GM12878 (cell line): ENCODE measurements around the gene FLT1. TPM values are rescaled to one million over a fixed set of nuclear protein-coding genes. Genes with fewer than 3 reads are reported as not detected.

Experiments used
- ATAC-seq: fragments of 200-7000 bp; cut with Tn5 transposase; 3 replicates; pipeline ENCODE4 v1.9.1; 2020; ENCODE audit warnings: mild to moderate bottlenecking, moderate library complexity
- BruUV-seq: library from RNA; stranded (reverse); fragments of 400-500 nt; replicated peaks from 2 replicates; lab custom pipeline; 2021; lab: Mats Ljungman, UMichigan
- CTCF ChIA-PET: fragments of 300-600 bp; sonication (Branson Sonifier 250); formaldehyde crosslinking; extraction: SDS; loops from one replicate; lab custom pipeline; 2021; ENCODE audit warnings: inconsistent platforms; lab: Yijun Ruan, JAX
- POLR2A ChIA-PET: fragments of 350-600 bp; formaldehyde crosslinking; extraction: SDS; loops from one replicate; lab custom pipeline; 2021; ENCODE audit warnings: inconsistent platforms; lab: Charles Lee
- RAD21 ChIA-PET: fragments of 300-600 bp; sonication (Branson Sonifier 250); formaldehyde crosslinking; loops from one replicate; lab custom pipeline; 2023; ENCODE audit warnings: antibody characterized with exemption; ENCODE audit not compliant: unreplicated experiment; lab: Charles Lee
- SMC1A ChIA-PET: fragments of 300-600 bp; sonication (Branson Sonifier 250); formaldehyde crosslinking; loops from one replicate; lab custom pipeline; 2023; ENCODE audit not compliant: unreplicated experiment, uncharacterized antibody; lab: Charles Lee
- DNase-seq: peaks from one replicate; pipeline ENCODE4 v3.0.0-alpha.2; 2011; ENCODE audit warnings: low read depth, low spot score
- FAIRE-seq: peaks from 3 replicates; lab custom pipeline; 2011; peaks lifted over from hg19 to GRCh38; lab: Jason Lieb, UNC
- H2AFZ ChIP-seq: 2 replicates; pipeline ENCODE4 v1.6.0; 2011; ENCODE audit warnings: low read depth, low read length, control low read depth; ENCODE audit not compliant: control insufficient read depth
- H3K27ac ChIP-seq: 2 replicates; pipeline ENCODE4 v1.5.1; 2011; ENCODE audit warnings: control low read depth; ENCODE audit not compliant: control insufficient read depth, insufficient read depth
- H3K27me3 ChIP-seq, 2 experiments: replicated peaks in 1 of 2; 2 replicates each; pipeline versions ENCODE4 v1.6.0 to v1.6.1; 2011; ENCODE audit warnings: low read length in 1 of 2; ENCODE audit not compliant: control insufficient read depth in 2 of 2, insufficient read depth in 2 of 2
- H3K36me3 ChIP-seq, 2 experiments: 2 replicates each; pipeline ENCODE4 v1.5.1; 2011; ENCODE audit warnings: low read length in 1 of 2; ENCODE audit not compliant: control insufficient read depth in 2 of 2, insufficient read depth in 2 of 2
- H3K4me1 ChIP-seq: 2 replicates; pipeline ENCODE4 v1.6.1; 2011; ENCODE audit warnings: mild to moderate bottlenecking, low read length, moderate library complexity, mixed read lengths; ENCODE audit not compliant: control insufficient read depth, insufficient read depth
- H3K4me2 ChIP-seq: 2 replicates; pipeline ENCODE4 v1.6.0; 2011; ENCODE audit warnings: control low read depth; ENCODE audit not compliant: control insufficient read depth, insufficient read depth
- H3K4me3 ChIP-seq: fragments of 200-600 bp; sonication (generic); 2 replicates; pipeline ENCODE4 v1.5.1; 2016
- H3K79me2 ChIP-seq: 2 replicates; pipeline ENCODE4 v1.6.0; 2011; ENCODE audit warnings: low read length; ENCODE audit not compliant: control insufficient read depth, insufficient read depth
- H3K9ac ChIP-seq: 2 replicates; pipeline ENCODE4 v1.8.0; 2011; ENCODE audit warnings: low read length, control low read depth, mixed read lengths; ENCODE audit not compliant: control insufficient read depth, insufficient read depth
- H3K9me3 ChIP-seq: replicated peaks from 3 replicates; pipeline ENCODE4 v1.5.1; 2011; ENCODE audit warnings: mild to moderate bottlenecking, low read length; ENCODE audit not compliant: control insufficient read depth, insufficient read depth
- H4K20me1 ChIP-seq: 2 replicates; pipeline ENCODE4 v1.6.0; 2011; ENCODE audit not compliant: control insufficient read depth, insufficient read depth
- BACH1 ChIP-seq: fragments of 450-650 bp; IDR thresholded peaks from 2 replicates; pipeline ENCODE4 v1.6.1; 2017; ENCODE audit warnings: mild to moderate bottlenecking, borderline replicate concordance
- DPF2 ChIP-seq: fragments of 450-650 bp; IDR thresholded peaks from 2 replicates; pipeline ENCODE4 v1.6.1; 2017; ENCODE audit warnings: mild to moderate bottlenecking
- IKZF2 ChIP-seq, 2 experiments: fragments of 450-650 bp; IDR thresholded peaks; 2 replicates each; pipeline ENCODE4 v1.6.1; 2017; ENCODE audit warnings: mild to moderate bottlenecking in 2 of 2, moderate library complexity in 2 of 2
- MEF2A ChIP-seq: IDR thresholded peaks from 2 replicates; pipeline ENCODE4 v1.6.1; 2011; ENCODE audit warnings: low read depth, mild to moderate bottlenecking, low read length, moderate library complexity; ENCODE audit not compliant: insufficient read depth
- SMAD1 ChIP-seq: fragments of 450-650 bp; IDR thresholded peaks from 2 replicates; pipeline ENCODE4 v1.6.1; 2018; ENCODE audit warnings: mild to moderate bottlenecking, low read depth; ENCODE audit not compliant: partially characterized antibody
- ZBTB33 ChIP-seq: fragments of 450-650 bp; IDR thresholded peaks from 2 replicates; pipeline ENCODE4 v1.6.1; 2017; ENCODE audit warnings: mild to moderate bottlenecking
- WGBS: methylation state at CpG from one replicate; pipeline ENCODE4 v1.1.6; 2016; ENCODE audit warnings: low lambda C conversion rate; ENCODE audit not compliant: insufficient replicate concordance, insufficient coverage; ENCODE audit errors: missing lambda C conversion rate; 5-methylcytosine and 5-hydroxymethylcytosine counted together
- in situ Hi-C: fragments of 300-500 bp; cut with MboI; formaldehyde crosslinking; loops from 9 replicates; pipeline ENCODE4 v1.14.3; 2018; ENCODE audit warnings: mixed read lengths
- intact Hi-C: fragments of 100-400 bp; cut with micrococcal nuclease; formaldehyde crosslinking; loops from one replicate; pipeline ENCODE4 v1.14.2; 2022; ENCODE audit not compliant: unreplicated experiment
- polyA plus RNA-seq, 11 experiments: library from polyadenylated mRNA; depleted of rRNA in 4 of 11; unstranded in 6 of 11; stranded (reverse) in 5 of 11; fragments of >200 nt; fragmentation: Nextera tagmentation in 4 of 11; fragmentation: Illumina TruSeq in 1 of 11; extraction: Ambion mirVana in 4 of 11; extraction: Trizol in 1 of 11; gene quantifications; 1 replicate in 1 of 11; 2 replicates in 10 of 11; pipeline versions ENCODE4 v1.2.1 to v1.2.3, GENCODE V29; 2011 to 2016; ENCODE audit warnings: inconsistent platforms in 2 of 11, missing spikeins in 2 of 11, low read depth in 1 of 11
- total RNA-seq, 4 experiments: library from RNA; depleted of rRNA in 3 of 4; stranded (reverse); fragments of >200 nt in 3 of 4; fragmentation: Illumina TruSeq in 1 of 4; extraction: Trizol in 1 of 4; gene quantifications; 2 replicates each; pipeline versions ENCODE4 v1.2.1 to v1.2.3, GENCODE V29; 2013 to 2021

FLT1 gene
- total and polyA plus RNA-seq, 10 of the 15 experiments (the other 5 are each of a cell fraction or from before 2014, with no cell fraction given) = 0.55 to 5.6 (median 0.84) TPM

GRCh38 chr13:28283600-28283999, 211.3 kb downstream of the FLT1 start:
- in situ Hi-C loops (no loop called here), intact Hi-C loops (no loop called here)
- 97% methylated on average over 3 of the region's 3 CpGs for WGBS
- RAD21 ChIA-PET = interaction anchor here (1.1 kb wide), 1 partner anchor 354 kb away, joined by 5 read pairs; no protein-coding TSS in a partner anchor
- FAIRE-seq = no peak
- peaks cover 16% of the 10 kb centered on the region for H3K4me1 ChIP-seq
- no peak overlapping the region for H3K4me3 ChIP-seq
- H3K27ac ChIP-seq = no peak overlapping the region
- ATAC-seq = no peak
- H3K9ac ChIP-seq = no peak overlapping the region
- SMC1A ChIA-PET = interaction anchor here (0.6 kb wide), 1 partner anchor 197 kb away, joined by 3 read pairs; no protein-coding TSS in a partner anchor
- no peaks in the 10 kb centered on the region for H3K79me2 ChIP-seq
- DNase-seq = no peak
- H4K20me1 ChIP-seq = no peaks in the 10 kb centered on the region
- POLR2A ChIA-PET = no interaction called here
- H3K9me3 ChIP-seq = no peaks in the 10 kb centered on the region
- peaks cover 0 to 19% of the 10 kb centered on the region in 2 experiments for H3K36me3 ChIP-seq
- BruUV-seq = no TSS peak
- TF ChIP-seq DPF2 = no peak
- no peak for TF ChIP-seq SMAD1
- TF ChIP-seq MEF2A = no peak
- no peak for TF ChIP-seq ZBTB33
- no peak for TF ChIP-seq IKZF2 (IDR thresholded peaks at IDR 0.05)
- no peak for TF ChIP-seq BACH1
- H2AFZ ChIP-seq = no peak overlapping the region
- H3K4me2 ChIP-seq = no peak overlapping the region
- no peaks in the 10 kb centered on the region for H3K27me3 ChIP-seq
- CTCF ChIA-PET = no interaction called here
